HCT116 (cell line): ENCODE data around the gene AFF1. TPM values are rescaled to one million over a fixed set of nuclear protein-coding genes. Genes with fewer than 3 reads are reported as not detected.

Source experiments
- ATAC-seq: fragments of 200-7000 bp; cut with Tn5 transposase; 2 replicates; pipeline ENCODE4 v1.9.1; 2020; ENCODE audit warnings: mild to moderate bottlenecking, moderate library complexity
- BruUV-seq: library from RNA; stranded (reverse); fragments of 400-500 nt; replicated peaks from 2 replicates; lab custom pipeline; 2021; lab: Mats Ljungman, UMichigan
- CTCF ChIA-PET: fragments of 300-600 bp; sonication (Branson Sonifier 250); formaldehyde crosslinking; loops from one replicate; lab custom pipeline; 2021; ENCODE audit warnings: antibody characterized with exemption; lab: Charles Lee
- POLR2A ChIA-PET: fragments of 300-600, 350-600 bp; sonication (Branson Sonifier 250); formaldehyde crosslinking; loops from one replicate; lab custom pipeline; 2021; ENCODE audit warnings: antibody characterized with exemption; lab: Charles Lee
- RAD21 ChIA-PET, 2 experiments: fragments of 300-600 bp; sonication (Branson Sonifier 250); formaldehyde crosslinking; loops; one replicate each; lab custom pipeline; 2023; ENCODE audit warnings: low total read pairs in 2 of 2; ENCODE audit not compliant: uncharacterized antibody in 2 of 2, unreplicated experiment in 2 of 2, low non-redundant PET in 1 of 2; lab: Charles Lee
- DNase-seq: peaks from one replicate; pipeline ENCODE4 v3.0.0-alpha.2; 2010; ENCODE audit warnings: low read depth, low spot score
- H2AFZ ChIP-seq: fragments of 200-600 bp; shearing (Covaris generic), sonication (generic); 2 replicates; pipeline ENCODE4 v1.6.1; 2017; ENCODE audit warnings: low read depth, mixed run types, mixed read lengths, antibody characterized with exemption, low read length; ENCODE audit not compliant: poor library complexity, severe bottlenecking
- H3K27ac ChIP-seq: 2 replicates; pipeline ENCODE4 v1.5.1; 2012; ENCODE audit warnings: low read depth, low read length
- H3K27me3 ChIP-seq: fragments of 200-600 bp; sonication (generic); 2 replicates; pipeline ENCODE4 v1.6.1; 2016; ENCODE audit warnings: mixed run types, low read length, mixed read lengths; ENCODE audit not compliant: insufficient read depth
- H3K36me3 ChIP-seq, 2 experiments: fragments of 200-500 bp in 1 of 2; fragments of 200-600 bp in 1 of 2; sonication (Bioruptor generic) in 1 of 2; sonication (generic) in 1 of 2; 2 replicates each; pipeline versions ENCODE4 v1.5.1 to v1.6.1; 2014 to 2016; ENCODE audit warnings: low read length in 2 of 2, inconsistent platforms in 1 of 2, mixed read lengths in 1 of 2, mixed run types in 1 of 2; ENCODE audit not compliant: insufficient read depth in 2 of 2, control insufficient read depth in 1 of 2
- H3K4me1 ChIP-seq, 2 experiments: fragments of 200-600 bp in 1 of 2; sonication (generic) in 1 of 2; 2 replicates each; pipeline versions ENCODE4 v1.5.1 to v1.6.1; 2012 to 2017; ENCODE audit warnings: low read length in 2 of 2, inconsistent platforms in 1 of 2, mild to moderate bottlenecking in 1 of 2, mixed read lengths in 1 of 2, mixed run types in 1 of 2, moderate library complexity in 1 of 2; ENCODE audit not compliant: insufficient read depth in 2 of 2, control insufficient read depth in 1 of 2
- H3K4me2 ChIP-seq: fragments of 200-600 bp; sonication (generic); 2 replicates; pipeline ENCODE4 v1.6.1; 2017; ENCODE audit warnings: mixed run types, low read length, mixed read lengths
- H3K4me3 ChIP-seq, 2 experiments: fragments of 200-600 bp in 1 of 2; sonication (generic) in 1 of 2; replicated peaks in 1 of 2; 2 replicates each; pipeline ENCODE4 v1.5.1; 2011 to 2016; ENCODE audit warnings: low read length in 2 of 2, control low read depth in 1 of 2, low read depth in 1 of 2, mild to moderate bottlenecking in 1 of 2, mixed read lengths in 1 of 2, mixed run types in 1 of 2
- H3K79me2 ChIP-seq: fragments of 200-600 bp; sonication (generic); 2 replicates; pipeline ENCODE4 v1.6.1; 2017; ENCODE audit warnings: mild to moderate bottlenecking, mixed run types, low read length, moderate library complexity, mixed read lengths; ENCODE audit not compliant: insufficient read depth
- H3K9ac ChIP-seq: fragments of 200-600 bp; sonication (generic); 2 replicates; pipeline ENCODE4 v1.6.1; 2016; ENCODE audit warnings: low read length, mixed read lengths
- H3K9me2 ChIP-seq: fragments of 200-600 bp; sonication (generic), shearing (Covaris generic); 2 replicates; pipeline ENCODE4 v1.6.1; 2017; ENCODE audit warnings: mixed run types, mild to moderate bottlenecking, moderate library complexity; ENCODE audit not compliant: insufficient read depth
- H3K9me3 ChIP-seq, 2 experiments: fragments of 200-500 bp in 1 of 2; fragments of 200-600 bp in 1 of 2; sonication (Bioruptor generic) in 1 of 2; sonication (generic) in 1 of 2; 2 replicates each; pipeline ENCODE4 v1.6.1; 2014 to 2017; ENCODE audit warnings: low read length in 2 of 2, mixed read lengths in 2 of 2, inconsistent platforms in 1 of 2, low read depth in 1 of 2, mild to moderate bottlenecking in 1 of 2, mixed run types in 1 of 2, moderate library complexity in 1 of 2; ENCODE audit not compliant: control insufficient read depth in 1 of 2, insufficient read depth in 1 of 2
- H4K20me1 ChIP-seq: fragments of 200-600 bp; sonication (generic), shearing (Covaris generic); 2 replicates; pipeline ENCODE4 v1.6.1; 2017; ENCODE audit warnings: mixed run types, mild to moderate bottlenecking, moderate library complexity; ENCODE audit not compliant: insufficient read depth
- CEBPB ChIP-seq: IDR thresholded peaks from 2 replicates; pipeline ENCODE4 v1.6.1; 2012; ENCODE audit warnings: low read depth
- EGR1 ChIP-seq: IDR thresholded peaks from 2 replicates; pipeline ENCODE4 v1.6.1; 2012; ENCODE audit warnings: low read depth
- EZH2phosphoT487 ChIP-seq: fragments of 200-600 bp; IDR thresholded peaks from 2 replicates; pipeline ENCODE4 v1.6.1; 2018; ENCODE audit warnings: antibody characterized with exemption, borderline replicate concordance
- FOSL1 ChIP-seq: IDR thresholded peaks from 2 replicates; pipeline ENCODE4 v1.6.1; 2012; ENCODE audit warnings: low read depth
- POLR2A ChIP-seq: IDR thresholded peaks from 2 replicates; pipeline ENCODE4 v1.7.0; 2011; ENCODE audit warnings: borderline replicate concordance; ENCODE audit not compliant: insufficient read depth, insufficient read length; ENCODE audit errors: extremely low read depth
- POLR2AphosphoS5 ChIP-seq: IDR thresholded peaks from 2 replicates; pipeline ENCODE4 v1.6.1; 2011; ENCODE audit warnings: mild to moderate bottlenecking, low read depth, low read length, moderate library complexity
- RAD21 ChIP-seq: IDR thresholded peaks from 2 replicates; pipeline ENCODE4 v1.6.1; 2012; ENCODE audit warnings: low read depth, mild to moderate bottlenecking
- SIN3A ChIP-seq: IDR thresholded peaks from 2 replicates; pipeline ENCODE4 v1.6.1; 2012; ENCODE audit warnings: low read depth
- SP1 ChIP-seq: IDR thresholded peaks from 2 replicates; pipeline ENCODE4 v1.6.1; 2012; ENCODE audit warnings: low read depth
- SRF ChIP-seq: IDR thresholded peaks from 2 replicates; pipeline ENCODE4 v1.6.1; 2012; ENCODE audit warnings: low read depth
- intact Hi-C: fragments of 100-400 bp; cut with micrococcal nuclease; formaldehyde crosslinking; loops from 2 replicates; pipeline ENCODE4 v1.10.0; 2022
- total RNA-seq: library from RNA; stranded (reverse); gene quantifications from one replicate; pipeline ENCODE4 v1.2.1, GENCODE V29; 2021; ENCODE audit not compliant: unreplicated experiment
- TF ChIP-seq, protein P1 (sequence below): IDR thresholded peaks from 2 replicates; pipeline ENCODE4 v1.6.1; 2012
- TF ChIP-seq, protein P2 (sequence below): IDR thresholded peaks from 2 replicates; pipeline ENCODE4 v1.6.1; 2012
- TF ChIP-seq, protein P3 (sequence below): IDR thresholded peaks from 2 replicates; pipeline ENCODE4 v1.6.1; 2011; ENCODE audit warnings: mild to moderate bottlenecking, low read length, moderate library complexity; ENCODE audit not compliant: insufficient replicate concordance; ENCODE audit errors: extremely low read depth
- TF ChIP-seq, protein P4 (sequence below): IDR thresholded peaks from 2 replicates; pipeline ENCODE4 v1.6.1; 2012; ENCODE audit warnings: low read depth

The AFF1 gene
- total RNA-seq, 1 experiment from 2014 or later, result 43.1 TPM

DNA sequence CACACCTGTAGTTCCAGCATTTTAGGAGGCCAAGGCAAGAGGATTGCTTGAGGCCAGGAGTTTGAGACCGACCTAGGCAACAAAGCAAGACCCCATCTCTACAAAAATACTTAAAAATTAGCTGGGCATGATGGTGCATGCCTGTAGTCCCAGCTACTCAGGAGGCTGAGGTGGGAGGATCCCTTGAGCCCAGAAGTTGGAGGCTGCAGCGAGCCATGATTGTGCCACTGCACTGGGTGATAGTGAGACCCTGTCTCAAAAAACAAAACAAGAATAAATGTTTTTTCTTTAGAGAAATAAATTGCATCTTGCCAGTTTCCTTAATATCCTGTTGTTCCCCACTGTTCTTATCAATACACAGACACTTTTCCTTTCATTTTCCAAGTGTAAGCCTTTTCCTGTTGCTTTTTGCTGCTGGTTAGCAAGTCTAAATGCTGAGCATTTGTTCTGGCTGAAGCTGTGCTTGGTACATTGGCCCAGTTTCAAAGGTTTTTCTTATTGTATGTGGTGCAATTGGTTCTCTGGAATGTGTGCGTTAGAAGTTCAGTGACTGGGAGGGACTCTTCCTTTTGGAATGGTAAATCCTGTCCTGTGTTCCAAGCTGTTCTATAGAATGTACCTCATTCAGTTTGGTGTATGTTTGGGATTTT, 98.2 kb downstream of the AFF1 start:
- TF ChIP-seq SRF (no peak), FOSL1 (no peak), POLR2AphosphoS5 (no peak), SP1 (no peak), POLR2A (no peak), CEBPB (no peak), EGR1 (no peak), EZH2phosphoT487 (no peak), RAD21 (no peak), SIN3A (no peak)
- TF ChIP-seq, protein P1, sequence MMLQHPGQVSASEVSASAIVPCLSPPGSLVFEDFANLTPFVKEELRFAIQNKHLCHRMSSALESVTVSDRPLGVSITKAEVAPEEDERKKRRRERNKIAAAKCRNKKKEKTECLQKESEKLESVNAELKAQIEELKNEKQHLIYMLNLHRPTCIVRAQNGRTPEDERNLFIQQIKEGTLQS, result no peak
- TF ChIP-seq, protein P2, sequence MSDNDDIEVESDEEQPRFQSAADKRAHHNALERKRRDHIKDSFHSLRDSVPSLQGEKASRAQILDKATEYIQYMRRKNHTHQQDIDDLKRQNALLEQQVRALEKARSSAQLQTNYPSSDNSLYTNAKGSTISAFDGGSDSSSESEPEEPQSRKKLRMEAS, result no peak
- TF ChIP-seq, protein P3, sequence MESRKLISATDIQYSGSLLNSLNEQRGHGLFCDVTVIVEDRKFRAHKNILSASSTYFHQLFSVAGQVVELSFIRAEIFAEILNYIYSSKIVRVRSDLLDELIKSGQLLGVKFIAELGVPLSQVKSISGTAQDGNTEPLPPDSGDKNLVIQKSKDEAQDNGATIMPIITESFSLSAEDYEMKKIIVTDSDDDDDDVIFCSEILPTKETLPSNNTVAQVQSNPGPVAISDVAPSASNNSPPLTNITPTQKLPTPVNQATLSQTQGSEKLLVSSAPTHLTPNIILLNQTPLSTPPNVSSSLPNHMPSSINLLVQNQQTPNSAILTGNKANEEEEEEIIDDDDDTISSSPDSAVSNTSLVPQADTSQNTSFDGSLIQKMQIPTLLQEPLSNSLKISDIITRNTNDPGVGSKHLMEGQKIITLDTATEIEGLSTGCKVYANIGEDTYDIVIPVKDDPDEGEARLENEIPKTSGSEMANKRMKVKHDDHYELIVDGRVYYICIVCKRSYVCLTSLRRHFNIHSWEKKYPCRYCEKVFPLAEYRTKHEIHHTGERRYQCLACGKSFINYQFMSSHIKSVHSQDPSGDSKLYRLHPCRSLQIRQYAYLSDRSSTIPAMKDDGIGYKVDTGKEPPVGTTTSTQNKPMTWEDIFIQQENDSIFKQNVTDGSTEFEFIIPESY, result no peak
- TF ChIP-seq, protein P4, sequence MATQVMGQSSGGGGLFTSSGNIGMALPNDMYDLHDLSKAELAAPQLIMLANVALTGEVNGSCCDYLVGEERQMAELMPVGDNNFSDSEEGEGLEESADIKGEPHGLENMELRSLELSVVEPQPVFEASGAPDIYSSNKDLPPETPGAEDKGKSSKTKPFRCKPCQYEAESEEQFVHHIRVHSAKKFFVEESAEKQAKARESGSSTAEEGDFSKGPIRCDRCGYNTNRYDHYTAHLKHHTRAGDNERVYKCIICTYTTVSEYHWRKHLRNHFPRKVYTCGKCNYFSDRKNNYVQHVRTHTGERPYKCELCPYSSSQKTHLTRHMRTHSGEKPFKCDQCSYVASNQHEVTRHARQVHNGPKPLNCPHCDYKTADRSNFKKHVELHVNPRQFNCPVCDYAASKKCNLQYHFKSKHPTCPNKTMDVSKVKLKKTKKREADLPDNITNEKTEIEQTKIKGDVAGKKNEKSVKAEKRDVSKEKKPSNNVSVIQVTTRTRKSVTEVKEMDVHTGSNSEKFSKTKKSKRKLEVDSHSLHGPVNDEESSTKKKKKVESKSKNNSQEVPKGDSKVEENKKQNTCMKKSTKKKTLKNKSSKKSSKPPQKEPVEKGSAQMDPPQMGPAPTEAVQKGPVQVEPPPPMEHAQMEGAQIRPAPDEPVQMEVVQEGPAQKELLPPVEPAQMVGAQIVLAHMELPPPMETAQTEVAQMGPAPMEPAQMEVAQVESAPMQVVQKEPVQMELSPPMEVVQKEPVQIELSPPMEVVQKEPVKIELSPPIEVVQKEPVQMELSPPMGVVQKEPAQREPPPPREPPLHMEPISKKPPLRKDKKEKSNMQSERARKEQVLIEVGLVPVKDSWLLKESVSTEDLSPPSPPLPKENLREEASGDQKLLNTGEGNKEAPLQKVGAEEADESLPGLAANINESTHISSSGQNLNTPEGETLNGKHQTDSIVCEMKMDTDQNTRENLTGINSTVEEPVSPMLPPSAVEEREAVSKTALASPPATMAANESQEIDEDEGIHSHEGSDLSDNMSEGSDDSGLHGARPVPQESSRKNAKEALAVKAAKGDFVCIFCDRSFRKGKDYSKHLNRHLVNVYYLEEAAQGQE, result no peak
- BruUV-seq, result no TSS peak
- ChIA-PET CTCF (no interaction called here), RAD21 (no interaction called here), POLR2A (interaction anchor here (0.9 kb wide), 1 partner anchor 27 kb away, joined by 5 read pairs; no protein-coding TSS in a partner anchor)
- no peak for ATAC-seq
- no peak overlapping the region for H3K27ac ChIP-seq
- no peak overlapping the region for H2AFZ ChIP-seq
- no peaks in the 10 kb centered on the region for H3K9me3 ChIP-seq
- DNase-seq, result no peak
- no peaks in the 10 kb centered on the region for H3K27me3 ChIP-seq
- H3K79me2 ChIP-seq, result peaks cover 64% of the 10 kb centered on the region
- intact Hi-C loops, result no loop called here
- no peaks in the 10 kb centered on the region for H3K9me2 ChIP-seq
- H3K36me3 ChIP-seq, result no peaks in the 10 kb centered on the region
- no peak overlapping the region for H3K4me2 ChIP-seq
- H3K4me3 ChIP-seq, result no peak overlapping the region
- no peaks in the 10 kb centered on the region; the same call in 1 of the 2 replicates for H4K20me1 ChIP-seq
- H3K9ac ChIP-seq, result no peak overlapping the region
- H3K4me1 ChIP-seq, result 0 out of 4 replicates have a peak, but pooled peaks cover 0 to 3% of the 10 kb centered on the region in 2 experiments
